ENCODE measurements around the gene PTGDS.

Gene PTGDS

GRCh38 chr9:136972335-136972734, 5.0 kb upstream of the PTGDS start:
- no peak for TF ChIP-seq SNAI2 (CRISPR knock-in tag; IDR thresholded peaks at IDR 0.05)
- TF ChIP-seq CSRNP3 (CRISPR knock-in tag; IDR thresholded peaks at IDR 0.05) = no peak
- TF ChIP-seq OSR1 (CRISPR knock-in tag; IDR thresholded peaks at IDR 0.05) = no peak
- TF ChIP-seq PATZ1 (CRISPR knock-in tag; IDR thresholded peaks at IDR 0.05; ENCODE audit: borderline replicate concordance) = no peak
- TF ChIP-seq ISL1 (CRISPR knock-in tag; IDR thresholded peaks at IDR 0.05) = no peak
- no peak for TF ChIP-seq POU6F1 (CRISPR knock-in tag; IDR thresholded peaks at IDR 0.05; ENCODE audit: borderline replicate concordance, low read depth)
- no peak for ATAC-seq

- TF ChIP-seq ZC3H10 (CRISPR knock-in tag; IDR thresholded peaks at IDR 0.05) (no peak), TSHZ2 (CRISPR knock-in tag; IDR thresholded peaks at IDR 0.05) (no peak), ZNF8 (CRISPR knock-in tag; IDR thresholded peaks at IDR 0.05) (no peak), ZFP3 (CRISPR knock-in tag; IDR thresholded peaks at IDR 0.05) (no peak), ZNF70 (CRISPR knock-in tag; IDR thresholded peaks at IDR 0.05) (no peak), CREB5 (CRISPR knock-in tag; IDR thresholded peaks at IDR 0.05; ENCODE audit: low read depth) (no peak), ZNF565 (CRISPR knock-in tag; conservative IDR thresholded peaks at IDR 0.05; ENCODE audit: low read depth) (no peak), ZFP30 (CRISPR knock-in tag; IDR thresholded peaks at IDR 0.05) (no peak), SNAI2 (CRISPR knock-in tag; IDR thresholded peaks at IDR 0.05) (no peak), TOX (CRISPR knock-in tag; IDR thresholded peaks at IDR 0.05; ENCODE audit: borderline replicate concordance) (no peak)
- ATAC-seq = no peak
Measured at GRCh38 chr9:136972743-136973142, 4.6 kb upstream of the PTGDS start.

- TF ChIP-seq ISL1 (CRISPR knock-in tag; IDR thresholded peaks at IDR 0.05) (no peak), SNAI2 (CRISPR knock-in tag; IDR thresholded peaks at IDR 0.05) (no peak), TCF4 (CRISPR knock-in tag; IDR thresholded peaks at IDR 0.05; ENCODE audit: borderline replicate concordance) (no peak), ARNTL (CRISPR knock-in tag; IDR thresholded peaks at IDR 0.05; ENCODE audit: borderline replicate concordance, low read depth) (no peak), CSDC2 (CRISPR knock-in tag; IDR thresholded peaks at IDR 0.05) (no peak), ZNF565 (CRISPR knock-in tag; conservative IDR thresholded peaks at IDR 0.05; ENCODE audit: low read depth) (no peak)
- ATAC-seq = no peak
Measured at GRCh38 chr9:136973618-136974617, 3.4 kb upstream of the PTGDS start.

Data from SK-N-SH treated with all-trans-retinoic acid at 6 μM for 48 hours (cell line).